CD4-positive, alpha-beta T cell treated with Interleukin-15 for 1 hour (primary cell): ENCODE data around the gene BRSK1.

Experiments used
- DNase-seq: peaks from one replicate; pipeline ENCODE4 v3.0.0-alpha.2; 2020

BRSK1 gene

DNA sequence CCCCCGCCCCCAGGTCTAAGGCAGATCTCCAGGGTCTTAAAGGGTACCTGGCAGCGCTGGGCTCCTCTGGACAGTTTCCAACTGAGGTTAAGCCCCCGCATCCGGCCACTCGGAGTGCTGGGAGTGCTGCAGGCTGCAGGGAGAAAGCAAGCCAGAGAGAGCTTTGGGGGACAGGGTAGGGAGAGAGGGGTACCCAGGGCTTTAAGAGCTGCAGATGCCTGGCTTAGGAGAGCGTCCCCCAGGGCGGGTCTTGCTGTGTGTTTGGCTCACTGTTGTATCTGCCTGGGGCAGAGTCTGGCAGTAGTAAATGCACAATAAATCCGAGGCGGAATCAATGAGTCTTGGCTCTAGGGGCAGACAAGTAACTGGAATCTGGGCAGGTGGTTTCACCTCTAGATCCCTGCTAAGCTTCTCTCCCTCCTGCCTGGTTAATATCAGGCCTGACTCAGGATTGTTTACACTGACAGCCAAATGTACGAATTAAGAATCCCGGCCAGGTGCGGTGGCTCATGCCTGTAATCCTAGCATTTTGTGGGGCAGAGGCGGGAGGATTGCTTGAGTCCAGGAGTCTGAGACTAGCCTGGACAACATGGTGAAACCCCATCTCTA is 71.5 kb downstream of the BRSK1 start:
- DNase-seq: no peak

DNA sequence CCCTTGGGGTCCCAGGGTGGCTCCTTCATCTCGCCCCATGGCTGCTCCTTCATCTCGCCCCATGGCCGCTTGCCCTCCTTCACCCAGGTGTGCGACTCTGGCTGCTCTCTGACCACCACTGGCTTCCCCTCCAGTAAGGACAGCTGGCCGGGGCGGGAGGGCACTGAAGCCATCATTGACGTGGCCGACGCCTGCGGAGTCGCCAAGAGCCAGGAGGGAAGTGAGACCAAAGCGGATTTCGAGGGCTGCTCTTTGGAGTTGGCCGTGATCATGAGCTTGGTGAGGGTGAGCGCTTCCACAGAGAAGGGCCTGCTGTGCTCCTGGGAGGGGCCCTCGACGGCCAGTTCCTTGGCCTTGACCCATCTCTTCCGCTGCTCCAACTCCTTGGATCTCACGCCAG is 74.7 kb downstream of the BRSK1 start:
- no peak for DNase-seq

GRCh38 chr19:55358943-55359908 is 75.4 kb downstream of the BRSK1 start:
- no peak for DNase-seq

- DNase-seq: no peak
Measured at GRCh38 chr19:55360902-55361301, 77.1 kb downstream of the BRSK1 start.
